GM19438 (cell line): ENCODE measurements around the gene STK11.

Source experiments
- ATAC-seq: cut with Tn5 transposase; IDR thresholded peaks from one replicate; pipeline ENCODE4 v1.9.1; 2021; ENCODE audit warnings: low read depth; ENCODE audit not compliant: unreplicated experiment

STK11 gene

GRCh38 chr19:1205114-1206099 is at the start of gene STK11:
Gene STK11 (plus strand): TSS chr19:1205778. CDS start chr19:1206914, 1,136 bp downstream.
- ATAC-seq: peak; percentile 86

- ATAC-seq: no peak
Observed at GRCh38 chr19:1156305-1156801, 49.2 kb upstream of the STK11 start.

- no peak for ATAC-seq
Observed at GRCh38 chr19:1156830-1157615, 48.6 kb upstream of the STK11 start.

- no peak for ATAC-seq
Observed at GRCh38 chr19:1157931-1158884, 47.4 kb upstream of the STK11 start.

GRCh38 chr19:1158885-1159448 is 46.6 kb upstream of the STK11 start:
- no peak for ATAC-seq

- ATAC-seq: no peak
Observed at GRCh38 chr19:1159864-1160595, 45.5 kb upstream of the STK11 start.

- ATAC-seq: no peak
Observed at GRCh38 chr19:1161716-1162115, 43.9 kb upstream of the STK11 start.

GRCh38 chr19:1162404-1163282 is 42.9 kb upstream of the STK11 start:
- no peak for ATAC-seq

GRCh38 chr19:1163283-1163933 is 42.2 kb upstream of the STK11 start:
- ATAC-seq: no peak

GRCh38 chr19:1163934-1164683 is 41.5 kb upstream of the STK11 start:
- ATAC-seq: no peak

- no peak for ATAC-seq
Observed at GRCh38 chr19:1164684-1165531, 40.7 kb upstream of the STK11 start.

- no peak for ATAC-seq
Observed at GRCh38 chr19:1166872-1167573, 38.6 kb upstream of the STK11 start.

GRCh38 chr19:1167687-1168571 is 37.6 kb upstream of the STK11 start:
- no peak for ATAC-seq

GRCh38 chr19:1168572-1169410 is 36.8 kb upstream of the STK11 start:
- no peak for ATAC-seq
